Tibial nerve (tissue), 4 donors: ENCODE data around the gene PHYHIPL.

ENCODE experiments used
- CTCF ChIP-seq, 5 experiments: fragments of 200-600 bp in 3 of 5; fragments of 450-650 bp in 2 of 5; sonication (generic) in 3 of 5; IDR thresholded peaks; one replicate each; pipeline ENCODE4 v1.5.1; 2016 to 2019; ENCODE audit warnings: antibody characterized with exemption in 5 of 5, mild to moderate bottlenecking in 3 of 5, moderate library complexity in 2 of 5
- EP300 ChIP-seq, 2 donors: sonication (generic); formaldehyde crosslinking; IDR thresholded peaks; one replicate each; pipeline ENCODE4 v1.6.1; 2017; ENCODE audit warnings: antibody characterized with exemption in 2 of 2, mild to moderate bottlenecking in 1 of 2
- POLR2A ChIP-seq, 2 donors: fragments of 450-650 bp; IDR thresholded peaks; one replicate each; pipeline ENCODE4 v1.6.1; 2017; ENCODE audit warnings: antibody characterized with exemption in 2 of 2, mild to moderate bottlenecking in 2 of 2, moderate library complexity in 2 of 2

DNA sequence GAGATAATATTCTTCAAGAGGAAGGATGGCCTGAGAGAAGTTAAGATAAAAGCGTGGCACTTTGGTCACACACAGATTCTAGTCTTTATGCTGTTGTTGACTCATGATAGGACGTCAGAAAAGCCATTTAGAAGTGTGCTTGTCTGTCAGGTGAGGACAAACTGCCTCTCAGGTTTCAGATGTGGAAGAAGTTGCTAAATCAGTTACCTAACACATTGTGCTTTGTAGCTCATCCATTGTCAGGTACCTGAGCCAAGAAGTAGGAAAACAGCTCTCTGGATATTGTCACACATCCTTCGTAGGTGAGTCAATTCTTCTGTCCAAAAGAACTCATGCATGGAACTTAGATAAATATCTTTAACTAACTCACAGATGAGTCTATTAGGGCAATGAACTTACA lies 49.5 kb upstream of the PHYHIPL start:
- TF ChIP-seq CTCF (IDR thresholded peaks at IDR 0.05) (no peak), POLR2A (IDR thresholded peaks at IDR 0.05) (no peak), EP300 (IDR thresholded peaks at IDR 0.05) (no peak)
